ENCODE data around the gene ERLEC1. TPM values are rescaled to one million over a fixed set of nuclear protein-coding genes. Genes with fewer than 3 reads are reported as not detected.

ERLEC1 gene, protein sequence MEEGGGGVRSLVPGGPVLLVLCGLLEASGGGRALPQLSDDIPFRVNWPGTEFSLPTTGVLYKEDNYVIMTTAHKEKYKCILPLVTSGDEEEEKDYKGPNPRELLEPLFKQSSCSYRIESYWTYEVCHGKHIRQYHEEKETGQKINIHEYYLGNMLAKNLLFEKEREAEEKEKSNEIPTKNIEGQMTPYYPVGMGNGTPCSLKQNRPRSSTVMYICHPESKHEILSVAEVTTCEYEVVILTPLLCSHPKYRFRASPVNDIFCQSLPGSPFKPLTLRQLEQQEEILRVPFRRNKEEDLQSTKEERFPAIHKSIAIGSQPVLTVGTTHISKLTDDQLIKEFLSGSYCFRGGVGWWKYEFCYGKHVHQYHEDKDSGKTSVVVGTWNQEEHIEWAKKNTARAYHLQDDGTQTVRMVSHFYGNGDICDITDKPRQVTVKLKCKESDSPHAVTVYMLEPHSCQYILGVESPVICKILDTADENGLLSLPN
- 97.4 and 113 TPM in 2 replicates for polyA plus RNA-seq (2011; rRNA removed)
- 46.4 and 58.9 TPM in 2 replicates for polyA plus RNA-seq (2012; cell fraction: cytosol; rRNA removed)
- polyA plus RNA-seq (2012; cell fraction: nucleus; rRNA removed), result 19.4 and 28.1 TPM in 2 replicates
- 53.7 to 58.7 TPM (median 57.1 TPM) in 3 replicates for polyA plus RNA-seq (2017; fragmentation: RNase III; extraction: RNeasy Plus Mini Kit Qiagen cat#74134 plus additional on column Dnase treatment)
- 13.7 and 14.9 TPM in 2 replicates for polyA minus RNA-seq (2011; rRNA and poly(A)+ RNA removed)

DNA sequence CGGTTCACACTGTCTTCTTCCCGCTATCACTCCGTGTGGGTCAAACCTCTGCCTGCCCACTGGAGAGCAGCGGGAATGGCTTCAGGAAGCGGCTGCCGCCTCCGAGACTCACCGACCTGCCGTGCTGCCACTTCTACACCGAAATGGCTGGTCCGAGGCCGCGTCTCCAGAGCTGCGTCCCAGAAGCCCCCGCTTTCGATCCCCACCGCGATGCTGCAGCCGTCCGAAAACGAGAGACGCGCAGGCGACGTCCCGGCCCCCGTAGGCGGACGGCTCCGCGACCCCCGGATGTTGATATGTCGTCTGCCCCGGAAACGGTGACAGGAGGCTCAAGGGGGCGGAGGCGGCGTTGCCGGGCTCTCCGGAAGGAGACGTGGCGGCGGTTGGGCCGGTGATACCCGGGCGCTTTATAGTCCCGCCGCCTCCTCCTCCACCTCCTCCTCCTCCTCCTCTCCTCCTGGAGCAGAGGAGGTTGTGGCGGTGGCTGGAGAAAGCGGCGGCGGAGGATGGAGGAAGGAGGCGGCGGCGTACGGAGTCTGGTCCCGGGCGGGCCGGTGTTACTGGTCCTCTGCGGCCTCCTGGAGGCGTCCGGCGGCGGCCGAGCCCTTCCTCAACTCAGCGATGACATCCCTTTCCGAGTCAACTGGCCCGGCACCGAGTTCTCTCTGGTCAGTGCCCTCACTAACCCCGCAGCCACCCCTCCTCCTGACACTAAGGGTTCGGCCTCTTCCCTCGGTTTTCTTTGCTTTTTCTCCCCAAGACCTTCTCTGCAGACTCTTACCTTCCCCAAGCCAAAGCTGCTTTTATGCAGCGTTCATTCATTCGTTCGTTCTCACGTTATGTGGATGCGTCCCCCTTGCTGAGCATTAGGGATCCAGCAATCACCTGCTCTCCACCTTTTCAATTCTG lies at the start of gene ERLEC1, which contains the start of gene ASB3:
Gene ERLEC1, plus strand, starts transcription at position 340 of the 909 bp plus-strand sequence. Its CDS starts 167 bp downstream, at position 507.
Gene ASB3, minus strand, starts transcription at position 249 of the 909 bp plus-strand sequence. CDS start 21,381 bp downstream, outside the sequence.
- Histone ChIP-seq H3K9me3 (no peaks in the 10 kb centered on the region), H3K4me3 (peak within 1 kb of the TSS; percentile 80), H3K4me1 (peaks cover 17% of the 10 kb centered on the region), H3K4me2 (peak within 1 kb of the TSS; percentile 90), H3K27ac (peak within 1 kb of the TSS; percentile 84 to 91)
- CTCF ChIA-PET, result interaction anchor here (0.6 to 1.6 kb wide), 3 partner anchors 18 to 34 kb away, joined by 3 to 4 read pairs (median 3); no protein-coding TSS in a partner anchor
- FAIRE-seq (no peak), DNase-seq (ENCODE audit: low read depth in 1 of 2, low spot score in 1 of 2) (peak; percentile 75 to 92), ATAC-seq (peak; percentile 95 to 96)
- POLR2A ChIA-PET, result interaction anchor here (0.6 to 5.0 kb wide), 6 partner anchors 15 to 282 kb away, joined by 3 to 39 read pairs (median 5); partner anchors contain the start of genes CHAC2 and PSME4
- TF ChIP-seq KDM5A (IDR thresholded peaks at IDR 0.05), result peak; percentile 46; the same call in 1 of the 2 replicates
- TF ChIP-seq JUN (IDR thresholded peaks at IDR 0.05), result peak; percentile 89 to 97
- TF ChIP-seq, protein P1, sequence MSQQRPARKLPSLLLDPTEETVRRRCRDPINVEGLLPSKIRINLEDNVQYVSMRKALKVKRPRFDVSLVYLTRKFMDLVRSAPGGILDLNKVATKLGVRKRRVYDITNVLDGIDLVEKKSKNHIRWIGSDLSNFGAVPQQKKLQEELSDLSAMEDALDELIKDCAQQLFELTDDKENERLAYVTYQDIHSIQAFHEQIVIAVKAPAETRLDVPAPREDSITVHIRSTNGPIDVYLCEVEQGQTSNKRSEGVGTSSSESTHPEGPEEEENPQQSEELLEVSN (IDR thresholded peaks at IDR 0.05; ENCODE audit: borderline replicate concordance, low read depth), result no peak; the same call in 1 of the 2 replicates
- TF ChIP-seq, protein P2, sequence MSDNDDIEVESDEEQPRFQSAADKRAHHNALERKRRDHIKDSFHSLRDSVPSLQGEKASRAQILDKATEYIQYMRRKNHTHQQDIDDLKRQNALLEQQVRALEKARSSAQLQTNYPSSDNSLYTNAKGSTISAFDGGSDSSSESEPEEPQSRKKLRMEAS (IDR thresholded peaks at IDR 0.05), result peak; percentile 89
- no peak for TF ChIP-seq TP53 (CRISPR knock-in tag; IDR thresholded peaks at IDR 0.05)
- TF ChIP-seq, protein P3, sequence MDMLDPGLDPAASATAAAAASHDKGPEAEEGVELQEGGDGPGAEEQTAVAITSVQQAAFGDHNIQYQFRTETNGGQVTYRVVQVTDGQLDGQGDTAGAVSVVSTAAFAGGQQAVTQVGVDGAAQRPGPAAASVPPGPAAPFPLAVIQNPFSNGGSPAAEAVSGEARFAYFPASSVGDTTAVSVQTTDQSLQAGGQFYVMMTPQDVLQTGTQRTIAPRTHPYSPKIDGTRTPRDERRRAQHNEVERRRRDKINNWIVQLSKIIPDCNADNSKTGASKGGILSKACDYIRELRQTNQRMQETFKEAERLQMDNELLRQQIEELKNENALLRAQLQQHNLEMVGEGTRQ (IDR thresholded peaks at IDR 0.05), result no peak
- TF ChIP-seq, protein P4, sequence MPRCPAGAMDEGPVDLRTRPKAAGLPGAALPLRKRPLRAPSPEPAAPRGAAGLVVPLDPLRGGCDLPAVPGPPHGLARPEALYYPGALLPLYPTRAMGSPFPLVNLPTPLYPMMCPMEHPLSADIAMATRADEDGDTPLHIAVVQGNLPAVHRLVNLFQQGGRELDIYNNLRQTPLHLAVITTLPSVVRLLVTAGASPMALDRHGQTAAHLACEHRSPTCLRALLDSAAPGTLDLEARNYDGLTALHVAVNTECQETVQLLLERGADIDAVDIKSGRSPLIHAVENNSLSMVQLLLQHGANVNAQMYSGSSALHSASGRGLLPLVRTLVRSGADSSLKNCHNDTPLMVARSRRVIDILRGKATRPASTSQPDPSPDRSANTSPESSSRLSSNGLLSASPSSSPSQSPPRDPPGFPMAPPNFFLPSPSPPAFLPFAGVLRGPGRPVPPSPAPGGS (IDR thresholded peaks at IDR 0.05), result peak; percentile 90; the same call in 2 of the 3 replicates
- TF ChIP-seq HOXA7 (CRISPR knock-in tag; IDR thresholded peaks at IDR 0.05), result no peak
- TF ChIP-seq CBX2 (IDR thresholded peaks at IDR 0.05; ENCODE audit: borderline replicate concordance, low read depth), result no peak
- TF ChIP-seq GATA3 (IDR thresholded peaks at IDR 0.05; ENCODE audit: borderline replicate concordance), result peak; percentile 35
- TF ChIP-seq POLR2AphosphoS2 (conservative IDR thresholded peaks at IDR 0.05; ENCODE audit: low read length), result no peak
- TF ChIP-seq POLR2A (IDR thresholded peaks at IDR 0.05; ENCODE audit: low read length), result peak; percentile 80
- TF ChIP-seq HDAC2 (IDR thresholded peaks at IDR 0.05), result no peak
- TF ChIP-seq, protein P5, sequence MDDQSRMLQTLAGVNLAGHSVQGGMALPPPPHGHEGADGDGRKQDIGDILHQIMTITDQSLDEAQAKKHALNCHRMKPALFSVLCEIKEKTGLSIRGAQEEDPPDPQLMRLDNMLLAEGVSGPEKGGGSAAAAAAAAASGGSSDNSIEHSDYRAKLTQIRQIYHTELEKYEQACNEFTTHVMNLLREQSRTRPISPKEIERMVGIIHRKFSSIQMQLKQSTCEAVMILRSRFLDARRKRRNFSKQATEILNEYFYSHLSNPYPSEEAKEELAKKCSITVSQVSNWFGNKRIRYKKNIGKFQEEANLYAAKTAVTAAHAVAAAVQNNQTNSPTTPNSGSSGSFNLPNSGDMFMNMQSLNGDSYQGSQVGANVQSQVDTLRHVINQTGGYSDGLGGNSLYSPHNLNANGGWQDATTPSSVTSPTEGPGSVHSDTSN (IDR thresholded peaks at IDR 0.05), result peak; percentile 27; the same call in 1 of the 2 replicates
- TF ChIP-seq PHF8 (IDR thresholded peaks at IDR 0.05; ENCODE audit: borderline replicate concordance, low read depth), result peak; percentile 70; the same call in 1 of the 2 replicates
- no peak for TF ChIP-seq TFCP2L1 (CRISPR knock-in tag; IDR thresholded peaks at IDR 0.05)
- TF ChIP-seq EP300 (IDR thresholded peaks at IDR 0.05), result no peak
- no peak for TF ChIP-seq FOSB (CRISPR knock-in tag; IDR thresholded peaks at IDR 0.05)
- TF ChIP-seq MYC (IDR thresholded peaks at IDR 0.05; ENCODE audit: borderline replicate concordance, low read length), result 0 out of 2 replicates have a peak, but pooled peaks have one; percentile 32
- under 1% methylated on average over 56 of the region's 77 CpGs for WGBS (ENCODE audit: missing lambda C conversion rate)
